ENCODE measurements around the gene PRR18. TPM values are rescaled to one million over a fixed set of nuclear protein-coding genes. Genes with fewer than 3 reads are reported as not detected.

PRR18 gene
- total and polyA plus RNA-seq, 2 of the 13 experiments (the other 11 are each of a cell fraction or from before 2014, with no cell fraction given), result 0.04 TPM

- Histone ChIP-seq H3K79me2 (ENCODE audit: insufficient read depth, low read length) (peaks cover 57% of the 10 kb centered on the region), H3K4me1 (ENCODE audit: insufficient read depth, low read length) (peaks cover 78% of the 10 kb centered on the region), H3K4me2 (ENCODE audit: low read depth, low read length) (peak within 1 kb of the TSS; percentile 78), H3K4me3 (replicated peaks in 1 of 3; ENCODE audit: insufficient read depth in 1 of 3, low read depth in 2 of 3, low read length in 3 of 3) (peak within 1 kb of the TSS; percentile 89 to 99 (median 98)), H3K27ac (ENCODE audit: extremely low read length, insufficient read depth, low read length) (peak within 1 kb of the TSS; percentile 80), H4K20me1 (ENCODE audit: insufficient read depth, low read length) (peaks cover 30% of the 10 kb centered on the region), H3K36me3 (replicated peaks in 1 of 2; ENCODE audit: control insufficient read depth in 1 of 2, insufficient read depth in 2 of 2, low read length in 2 of 2) (peaks cover 4 to 23% of the 10 kb centered on the region in 2 experiments; a peak in 4 of 5 replicates), H3K27me3 (ENCODE audit: control insufficient read depth in 1 of 2, insufficient read depth in 2 of 2, low read length in 2 of 2) (no peaks in the 10 kb centered on the region; a peak in 1 of 5 replicates), H3K9ac (ENCODE audit: insufficient read depth, low read depth, low read length) (peak within 1 kb of the TSS; percentile 98), H2AFZ (ENCODE audit: low read length) (no peak within 1 kb of the TSS), H3K9me3 (ENCODE audit: low read length) (no peaks in the 10 kb centered on the region)
- POLR2A ChIA-PET, result interaction anchor here (0.7 to 2.7 kb wide), 12 partner anchors 12 to 285 kb away, joined by 3 to 24 read pairs (median 6); no protein-coding TSS in a partner anchor
- CTCF ChIA-PET (ENCODE audit: low intra/inter-chr PET ratio, low total read pairs), result no interaction called here
- in situ Hi-C loops (cut with HindIII; ENCODE audit: extremely low pct_ligation_motif_present, low pct_unique_long_range_greater_than_20kb) (no loop called here), intact Hi-C loops (cut with micrococcal nuclease; ENCODE audit: unreplicated experiment) (loop anchor here (1.0 kb wide), 2 partner anchors 19 to 41 kb away; no protein-coding TSS in a partner anchor)
- ATAC-seq, result peak; percentile 97
- WGBS (ENCODE audit: low lambda C conversion rate), result 0% methylated on average over 30 of the region's 73 CpGs
- BruUV-seq (replicated peaks), result TSS peak; percentile 87
- peak; percentile 77 for DNase-seq (ENCODE audit: low spot score)
- FAIRE-seq, result peak; percentile 30
- no peak for TF ChIP-seq CREB3 (CRISPR knock-in tag; IDR thresholded peaks at IDR 0.05)
- TF ChIP-seq PRDM10 (CRISPR knock-in tag; IDR thresholded peaks at IDR 0.05; ENCODE audit: low read depth), result no peak; the same call in none of the 2 replicates
- TF ChIP-seq SNRNP70 (IDR thresholded peaks at IDR 0.05; ENCODE audit: low read depth, low read length), result no peak
- TF ChIP-seq JARID2 (CRISPR knock-in tag; IDR thresholded peaks at IDR 0.05; ENCODE audit: insufficient replicate concordance), result peak; percentile 79
- TF ChIP-seq EED (CRISPR knock-in tag; IDR thresholded peaks at IDR 0.05), result peak; percentile 93; the same call in 1 of the 2 replicates
- TF ChIP-seq DBP (CRISPR knock-in tag; IDR thresholded peaks at IDR 0.05; ENCODE audit: not compliant biosample characterization), result peak; percentile 89
- TF ChIP-seq PREB (CRISPR knock-in tag; IDR thresholded peaks at IDR 0.05), result 0 out of 2 replicates have a peak, but pooled peaks have one; percentile 44
- TF ChIP-seq IKZF5 (CRISPR knock-in tag; IDR thresholded peaks at IDR 0.05), result peak; percentile 81; the same call in 1 of the 2 replicates
- peak; percentile 89 for TF ChIP-seq ZNF619 (CRISPR knock-in tag; IDR thresholded peaks at IDR 0.05)
- peak; percentile 89 for TF ChIP-seq MAX (IDR thresholded peaks at IDR 0.05)
- TF ChIP-seq ZSCAN21 (CRISPR knock-in tag; IDR thresholded peaks at IDR 0.05; ENCODE audit: borderline replicate concordance), result peak; percentile 86; the same call in 1 of the 2 replicates
- TF ChIP-seq ZNF234 (CRISPR knock-in tag; conservative IDR thresholded peaks at IDR 0.05), result peak; percentile 97
- peak; percentile 98 for TF ChIP-seq KAT8 (CRISPR knock-in tag; IDR thresholded peaks at IDR 0.05)
- peak; percentile 98 for TF ChIP-seq ZNF431 (CRISPR knock-in tag; IDR thresholded peaks at IDR 0.05; ENCODE audit: borderline replicate concordance, low read depth)
Observed at GRCh38 chr6:166342349-166343149, 34.4 kb upstream of the PRR18 start, which contains the start of gene SFT2D1. SFT2D1 (minus strand) TSS chr6:166342545; CDS start chr6:166342481, 64 bp downstream.

Data from HepG2 (cell line).